PC-9 (cell line): ENCODE data around the gene SIPA1L3. TPM values are rescaled to one million over a fixed set of nuclear protein-coding genes. Genes with fewer than 3 reads are reported as not detected.
"Not testable (repeated sequence)": the region's sequence is repeated elsewhere in the genome, so short reads cannot be mapped to it uniquely, and the experiment has no call there.

Experiments used
- BruUV-seq: library from RNA; stranded (reverse); fragments of 400-500 nt; replicated peaks from 2 replicates; lab custom pipeline; 2021; lab: Mats Ljungman, UMichigan
- CTCF ChIA-PET: fragments of 300-600 bp; sonication (Branson Sonifier 250); formaldehyde crosslinking; loops from one replicate; lab custom pipeline; 2022; ENCODE audit warnings: antibody characterized with exemption; lab: Charles Lee
- POLR2A ChIA-PET: fragments of 300-600 bp; sonication (Branson Sonifier 250); formaldehyde crosslinking; loops from one replicate; lab custom pipeline; 2022; ENCODE audit warnings: antibody characterized with exemption; ENCODE audit not compliant: unreplicated experiment; lab: Charles Lee
- DNase-seq, 2 experiments: peaks; one replicate each; pipeline versions ENCODE4 v3.0.0 to v3.0.0-alpha.2; 2015 to 2022; ENCODE audit warnings: mixed read lengths in 1 of 2
- H2AFZ ChIP-seq: fragments of 200-600 bp; sonication (generic); 2 replicates; pipeline ENCODE4 v1.8.1; 2017; ENCODE audit warnings: antibody characterized with exemption
- H3F3A ChIP-seq: fragments of 200-600 bp; sonication (generic); 2 replicates; pipeline ENCODE4 v1.8.1; 2017; ENCODE audit warnings: antibody characterized with exemption, mild to moderate bottlenecking, low read depth; ENCODE audit not compliant: insufficient read depth
- H3K27ac ChIP-seq: fragments of 200-600 bp; sonication (generic); 2 replicates; pipeline ENCODE4 v1.6.1; 2016; ENCODE audit warnings: mixed run types
- H3K27me3 ChIP-seq: fragments of 200-600 bp; sonication (generic); 2 replicates; pipeline ENCODE4 v1.6.1; 2016; ENCODE audit warnings: low read depth, mixed run types; ENCODE audit not compliant: insufficient read depth
- H3K36me3 ChIP-seq: fragments of 200-600 bp; sonication (generic); 2 replicates; pipeline ENCODE4 v1.6.1; 2016; ENCODE audit warnings: low read depth, mixed run types
- H3K4me1 ChIP-seq: fragments of 200-600 bp; sonication (generic); replicated peaks from 2 replicates; pipeline ENCODE4 v1.6.1; 2016; ENCODE audit warnings: mixed run types; ENCODE audit not compliant: insufficient read depth
- H3K4me2 ChIP-seq: fragments of 200-600 bp; sonication (generic); 2 replicates; pipeline ENCODE4 v1.6.1; 2017; ENCODE audit warnings: mixed run types
- H3K4me3 ChIP-seq: fragments of 200-600 bp; sonication (generic); 2 replicates; pipeline ENCODE4 v1.6.1; 2016; ENCODE audit warnings: mixed run types
- H3K79me2 ChIP-seq: fragments of 200-600 bp; sonication (generic); 2 replicates; pipeline ENCODE4 v1.6.1; 2017; ENCODE audit warnings: low read depth, mixed run types
- H3K9me2 ChIP-seq: fragments of 200-600 bp; sonication (generic); 2 replicates; pipeline ENCODE4 v1.8.1; 2017; ENCODE audit warnings: mild to moderate bottlenecking; ENCODE audit not compliant: insufficient read depth
- H3K9me3 ChIP-seq: fragments of 200-600 bp; sonication (generic); 2 replicates; pipeline ENCODE4 v1.8.1; 2016; ENCODE audit warnings: low read depth; ENCODE audit not compliant: insufficient read depth
- H4K20me1 ChIP-seq: fragments of 200-600 bp; sonication (generic); 2 replicates; pipeline ENCODE4 v1.8.1; 2017; ENCODE audit not compliant: insufficient read depth
- EZH2 ChIP-seq: fragments of 200-600 bp; sonication (generic); IDR thresholded peaks from 2 replicates; pipeline ENCODE4 v1.8.0; 2017; ENCODE audit warnings: antibody characterized with exemption, low read depth
- intact Hi-C: fragments of 100-400 bp; cut with micrococcal nuclease; formaldehyde crosslinking; loops from one replicate; pipeline ENCODE4 v1.10.0; 2022; ENCODE audit not compliant: unreplicated experiment
- total RNA-seq: library from RNA; stranded (reverse); gene quantifications from 2 replicates; pipeline ENCODE4 v1.2.3, GENCODE V29; 2021
- TF ChIP-seq, protein P1 (sequence below): fragments of 200-600 bp; sonication (generic); conservative IDR thresholded peaks from 2 replicates; pipeline ENCODE4 v1.6.1; 2017; ENCODE audit warnings: mixed run types, antibody characterized with exemption, mild to moderate bottlenecking, moderate library complexity

SIPA1L3 gene
- total RNA-seq, 1 experiment from 2014 or later: 55.2 TPM

DNA sequence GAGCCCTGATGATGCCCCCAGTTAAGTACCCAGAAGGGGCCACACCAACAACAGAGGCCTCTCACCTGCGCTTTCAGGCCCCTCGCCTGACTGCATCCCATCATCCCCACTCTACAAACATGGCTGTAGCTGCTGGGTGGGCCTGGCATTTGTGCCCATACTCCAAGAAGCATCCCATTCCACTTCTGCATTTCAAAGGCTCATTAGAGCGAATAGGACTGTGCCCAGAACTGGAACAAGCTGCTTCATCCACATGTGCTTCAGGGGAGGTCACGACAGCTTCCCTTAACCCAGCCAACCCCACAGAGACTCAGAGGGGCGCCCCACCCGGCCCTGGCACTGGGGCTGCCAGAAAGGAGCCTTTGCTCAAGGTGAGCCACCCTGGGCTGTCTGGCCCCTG, 156.9 kb downstream of the SIPA1L3 start:
- no peaks in the 10 kb centered on the region for H3K36me3 ChIP-seq
- no peak for DNase-seq
- H2AFZ ChIP-seq: no peak overlapping the region
- CTCF ChIA-PET: no interaction called here
- intact Hi-C loops: no loop called here
- H3K4me2 ChIP-seq: no peak overlapping the region
- peaks cover 15% of the 10 kb centered on the region for H3K4me1 ChIP-seq
- peaks cover 12% of the 10 kb centered on the region for H3F3A ChIP-seq
- TF ChIP-seq, protein P1, sequence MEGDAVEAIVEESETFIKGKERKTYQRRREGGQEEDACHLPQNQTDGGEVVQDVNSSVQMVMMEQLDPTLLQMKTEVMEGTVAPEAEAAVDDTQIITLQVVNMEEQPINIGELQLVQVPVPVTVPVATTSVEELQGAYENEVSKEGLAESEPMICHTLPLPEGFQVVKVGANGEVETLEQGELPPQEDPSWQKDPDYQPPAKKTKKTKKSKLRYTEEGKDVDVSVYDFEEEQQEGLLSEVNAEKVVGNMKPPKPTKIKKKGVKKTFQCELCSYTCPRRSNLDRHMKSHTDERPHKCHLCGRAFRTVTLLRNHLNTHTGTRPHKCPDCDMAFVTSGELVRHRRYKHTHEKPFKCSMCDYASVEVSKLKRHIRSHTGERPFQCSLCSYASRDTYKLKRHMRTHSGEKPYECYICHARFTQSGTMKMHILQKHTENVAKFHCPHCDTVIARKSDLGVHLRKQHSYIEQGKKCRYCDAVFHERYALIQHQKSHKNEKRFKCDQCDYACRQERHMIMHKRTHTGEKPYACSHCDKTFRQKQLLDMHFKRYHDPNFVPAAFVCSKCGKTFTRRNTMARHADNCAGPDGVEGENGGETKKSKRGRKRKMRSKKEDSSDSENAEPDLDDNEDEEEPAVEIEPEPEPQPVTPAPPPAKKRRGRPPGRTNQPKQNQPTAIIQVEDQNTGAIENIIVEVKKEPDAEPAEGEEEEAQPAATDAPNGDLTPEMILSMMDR: no peak
- TF ChIP-seq EZH2: no peak
- H4K20me1 ChIP-seq: no peaks in the 10 kb centered on the region
- no TSS peak for BruUV-seq
- H3K9me2 ChIP-seq: no peaks in the 10 kb centered on the region
- H3K9me3 ChIP-seq: no peaks in the 10 kb centered on the region
- peaks cover 15% of the 10 kb centered on the region; the same call in 1 of the 2 replicates for H3K79me2 ChIP-seq
- H3K27me3 ChIP-seq: no peaks in the 10 kb centered on the region
- POLR2A ChIA-PET: no interaction called here
- no peak overlapping the region for H3K4me3 ChIP-seq
- no peak overlapping the region for H3K27ac ChIP-seq

DNA sequence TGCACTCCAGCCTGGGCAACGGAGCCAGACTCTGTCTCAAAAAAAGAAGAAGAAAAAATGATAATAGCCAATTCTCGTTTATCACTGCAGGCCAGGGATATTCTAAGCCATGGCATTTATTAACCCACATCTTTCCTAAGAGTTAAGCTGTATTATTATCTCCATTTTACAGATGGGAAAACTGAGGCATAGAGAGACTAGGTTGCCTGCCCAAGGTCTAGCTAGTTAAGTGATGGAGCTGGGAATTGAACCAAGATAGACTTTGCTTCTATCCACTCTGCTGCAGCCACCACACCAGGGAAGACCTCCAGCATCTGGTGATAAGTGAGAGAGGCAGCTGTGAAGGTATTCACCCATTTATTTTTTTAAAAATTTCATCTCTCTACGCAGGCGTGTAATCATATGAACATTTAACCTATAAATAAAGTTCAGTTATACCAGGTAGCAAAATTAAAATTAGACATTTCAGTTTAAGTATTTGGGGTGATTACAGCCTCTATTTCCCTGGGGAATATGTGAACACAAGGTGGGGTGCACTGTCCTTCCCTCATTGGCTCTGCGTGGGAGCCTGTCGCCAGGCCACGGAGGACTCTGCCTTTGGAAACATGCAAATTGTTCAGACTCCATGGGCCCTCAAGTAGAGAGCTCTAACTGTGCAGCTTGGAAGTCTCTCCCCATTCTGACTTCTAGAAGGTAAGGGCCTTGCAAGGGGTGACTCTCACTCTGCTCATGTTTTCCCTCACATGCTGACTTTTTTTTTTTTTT, 157.8 kb downstream of the SIPA1L3 start:
- Histone ChIP-seq H3F3A (peaks cover 2% of the 10 kb centered on the region), H3K27me3 (no peaks in the 10 kb centered on the region), H3K9me2 (no peaks in the 10 kb centered on the region), H3K4me2 (no peak overlapping the region), H3K4me1 (peaks cover 6% of the 10 kb centered on the region), H2AFZ (no peak overlapping the region), H3K27ac (no peak overlapping the region), H3K36me3 (no peaks in the 10 kb centered on the region), H4K20me1 (no peaks in the 10 kb centered on the region), H3K9me3 (no peaks in the 10 kb centered on the region), H3K4me3 (no peak overlapping the region), H3K79me2 (peaks cover 15% of the 10 kb centered on the region; the same call in 1 of the 2 replicates)
- no TSS peak for BruUV-seq
- intact Hi-C loops: no loop called here
- TF ChIP-seq, protein P1: no peak
- TF ChIP-seq EZH2: no peak
- DNase-seq: no peak
- POLR2A ChIA-PET: no interaction called here
- CTCF ChIA-PET: interaction anchor here (0.7 kb wide), 1 partner anchor 345 kb away, joined by 10 read pairs; no protein-coding TSS in a partner anchor

DNA sequence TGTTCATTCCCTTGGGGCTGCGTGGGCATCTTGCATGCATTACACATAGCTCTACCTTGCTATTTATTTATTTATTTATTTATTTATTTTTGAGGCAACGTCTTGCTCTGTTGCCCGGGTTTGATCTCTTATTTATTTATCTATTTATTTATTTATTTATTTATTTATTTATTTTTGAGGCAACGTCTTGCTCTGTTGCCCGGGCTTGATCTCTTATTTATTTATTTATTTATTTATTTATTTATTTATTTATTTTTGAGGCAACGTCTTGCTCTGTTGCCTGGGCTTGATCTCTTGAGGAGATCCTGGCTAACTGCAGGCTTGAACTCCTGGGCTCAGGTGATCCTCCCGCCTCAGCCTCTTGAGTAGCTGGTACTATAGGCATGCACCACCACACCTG, 158.8 kb downstream of the SIPA1L3 start:
- H3K36me3 ChIP-seq, H2AFZ ChIP-seq, H3K4me3 ChIP-seq, POLR2A ChIA-PET, intact Hi-C loops, H3K27me3 ChIP-seq, H3K9me2 ChIP-seq, H3K4me2 ChIP-seq, CTCF ChIA-PET, H3K27ac ChIP-seq, BruUV-seq, H4K20me1 ChIP-seq, DNase-seq, H3K9me3 ChIP-seq, H3K4me1 ChIP-seq, H3F3A ChIP-seq: not testable (repeated sequence)
- peaks cover 11% of the 10 kb centered on the region; the same call in 1 of the 2 replicates for H3K79me2 ChIP-seq
